ENCODE data around the gene TOR1B.

The TOR1B gene

GRCh38 chr9:129765764-129766317 lies 37.1 kb upstream of the TOR1B start:
- Histone ChIP-seq H3K4me3 (ENCODE audit: low read depth, low read length) (no peak overlapping the region), H3K27ac (ENCODE audit: extremely low read depth, low read depth, low read length) (no peak overlapping the region), H3K4me1 (ENCODE audit: control insufficient read depth, insufficient read depth, low read length) (no peaks in the 10 kb centered on the region), H3K9me3 (ENCODE audit: control insufficient read depth, insufficient read depth, low read depth, low read length) (no peaks in the 10 kb centered on the region), H3K36me3 (ENCODE audit: control insufficient read depth in 2 of 2, insufficient read depth in 1 of 2, low read length in 2 of 2) (no peaks in the 10 kb centered on the region)
- ChIA-PET POLR2A (interaction anchor here (1.7 to 3.3 kb wide), 2 partner anchors 11 to 13 kb away, joined by 6 to 11 read pairs; partner anchors contain the start of gene PTGES), CTCF (interaction anchor here (0.5 to 1.9 kb wide), 4 partner anchors 10 to 94 kb away, joined by 3 to 9 read pairs (median 6); no protein-coding TSS in a partner anchor)
- TF ChIP-seq ZNF174 (tag by site-specific recombination; IDR thresholded peaks at IDR 0.05) (no peak), ZBTB44 (tag by site-specific recombination; IDR thresholded peaks at IDR 0.05) (no peak)

- POLR2A ChIA-PET = interaction anchor here (0.7 kb wide), 1 partner anchor 12 kb away, joined by 7 read pairs; no protein-coding TSS in a partner anchor
- CTCF ChIA-PET = interaction anchor here (0.8 to 3.0 kb wide), 2 partner anchors 31 to 125 kb away, joined by 3 to 11 read pairs; no protein-coding TSS in a partner anchor
These were observed 34.5 kb upstream of the TOR1B start for GRCh38 chr9:129768486-129768885.

GRCh38 chr9:129769669-129770068 lies 33.3 kb upstream of the TOR1B start:
- POLR2A ChIA-PET = no interaction called here
- Histone ChIP-seq H3K4me3 (ENCODE audit: low read depth, low read length) (no peak overlapping the region), H3K9me3 (ENCODE audit: control insufficient read depth, insufficient read depth, low read depth, low read length) (no peaks in the 10 kb centered on the region), H3K4me1 (ENCODE audit: control insufficient read depth, insufficient read depth, low read length) (no peaks in the 10 kb centered on the region), H3K27ac (ENCODE audit: extremely low read depth, low read depth, low read length) (no peak overlapping the region), H3K36me3 (ENCODE audit: control insufficient read depth in 2 of 2, insufficient read depth in 1 of 2, low read length in 2 of 2) (no peaks in the 10 kb centered on the region)
- CTCF ChIA-PET = interaction anchor here (0.8 to 3.0 kb wide), 4 partner anchors 13 to 32 kb away, joined by 3 to 11 read pairs (median 4); no protein-coding TSS in a partner anchor
- TF ChIP-seq BCL6B (tag by site-specific recombination; IDR thresholded peaks at IDR 0.05) = no peak
- no peak for TF ChIP-seq ZNF549 (tag by site-specific recombination; IDR thresholded peaks at IDR 0.05)
- no peak for TF ChIP-seq ZNF548 (tag by site-specific recombination; IDR thresholded peaks at IDR 0.05)
- TF ChIP-seq HOXC10 (CRISPR knock-in tag; IDR thresholded peaks at IDR 0.05) = no peak
- TF ChIP-seq ZIC2 (tag by site-specific recombination; IDR thresholded peaks at IDR 0.05) = no peak
- no peak for TF ChIP-seq ZNF677 (tag by site-specific recombination; IDR thresholded peaks at IDR 0.05)
- TF ChIP-seq TRIM28 (IDR thresholded peaks at IDR 0.05; ENCODE audit: borderline replicate concordance, low read length) = no peak
- TF ChIP-seq ZNF248 (tag by site-specific recombination; IDR thresholded peaks at IDR 0.05) = no peak
- no peak for TF ChIP-seq ZBTB7A (tag by site-specific recombination; IDR thresholded peaks at IDR 0.05; ENCODE audit: low read depth)
- no peak for TF ChIP-seq SP7 (tag by site-specific recombination; IDR thresholded peaks at IDR 0.05)
- TF ChIP-seq ZFHX2 (tag by site-specific recombination; conservative IDR thresholded peaks at IDR 0.05) = no peak
- no peak for TF ChIP-seq ZNF416 (tag by site-specific recombination; IDR thresholded peaks at IDR 0.05)
- TF ChIP-seq MZF1 (tag by site-specific recombination; IDR thresholded peaks at IDR 0.05; ENCODE audit: borderline replicate concordance) = no peak

More at GRCh38 chr9:129768486-129768885, 34.5 kb upstream of the TOR1B start:
- H3K36me3 ChIP-seq (ENCODE audit: control insufficient read depth in 2 of 2, insufficient read depth in 1 of 2, low read length in 2 of 2) = no peaks in the 10 kb centered on the region
- no peak for TF ChIP-seq ZNF426 (tag by site-specific recombination; IDR thresholded peaks at IDR 0.05)
- TF ChIP-seq FEZF1 (tag by site-specific recombination; IDR thresholded peaks at IDR 0.05) = no peak
- no peak for TF ChIP-seq ZBTB8A (tag by site-specific recombination; IDR thresholded peaks at IDR 0.05)
- no peak for TF ChIP-seq ZNF596 (tag by site-specific recombination; IDR thresholded peaks at IDR 0.05)
- TF ChIP-seq ZNF645 (tag by site-specific recombination; IDR thresholded peaks at IDR 0.05) = no peak
- no peak for TF ChIP-seq ZNF548 (tag by site-specific recombination; IDR thresholded peaks at IDR 0.05)
- TF ChIP-seq ZNF114 (tag by site-specific recombination; IDR thresholded peaks at IDR 0.05) = no peak
- TF ChIP-seq ZBTB1 (tag by site-specific recombination; IDR thresholded peaks at IDR 0.05) = no peak
- no peak for TF ChIP-seq ZNF341 (tag by site-specific recombination; IDR thresholded peaks at IDR 0.05; ENCODE audit: low read depth)
- TF ChIP-seq PBX3 (CRISPR knock-in tag; IDR thresholded peaks at IDR 0.05) = no peak
- no peak for TF ChIP-seq ZNF146 (tag by site-specific recombination; IDR thresholded peaks at IDR 0.05)
- TF ChIP-seq ZIC2 (tag by site-specific recombination; IDR thresholded peaks at IDR 0.05) = no peak
- no peak for TF ChIP-seq ZNF776 (tag by site-specific recombination; IDR thresholded peaks at IDR 0.05; ENCODE audit: borderline replicate concordance)
- no peak for TF ChIP-seq ZFP37 (tag by site-specific recombination; IDR thresholded peaks at IDR 0.05)
- TF ChIP-seq ZNF629 (tag by site-specific recombination; IDR thresholded peaks at IDR 0.05) = no peak
- no peak for TF ChIP-seq OVOL3 (tag by site-specific recombination; IDR thresholded peaks at IDR 0.05)
- no peak for TF ChIP-seq ZNF488 (tag by site-specific recombination; IDR thresholded peaks at IDR 0.05)
- TF ChIP-seq ZNF610 (tag by site-specific recombination; IDR thresholded peaks at IDR 0.05; ENCODE audit: borderline replicate concordance) = no peak
- no peak overlapping the region for H3K4me3 ChIP-seq (ENCODE audit: low read depth, low read length)
- no peaks in the 10 kb centered on the region for H3K4me1 ChIP-seq (ENCODE audit: control insufficient read depth, insufficient read depth, low read length)
- no peak overlapping the region for H3K27ac ChIP-seq (ENCODE audit: extremely low read depth, low read depth, low read length)
- H3K9me3 ChIP-seq (ENCODE audit: control insufficient read depth, insufficient read depth, low read depth, low read length) = no peaks in the 10 kb centered on the region
